ENCODE data around the gene ZBTB47. TPM values are rescaled to one million over a fixed set of nuclear protein-coding genes. Genes with fewer than 3 reads are reported as not detected.

ZBTB47 gene
- total and polyA plus RNA-seq, 10 of the 15 experiments (the other 5 are each of a cell fraction or from before 2014, with no cell fraction given): 0.04 to 3.4 (median 1.0) TPM; not detected in 1

DNA sequence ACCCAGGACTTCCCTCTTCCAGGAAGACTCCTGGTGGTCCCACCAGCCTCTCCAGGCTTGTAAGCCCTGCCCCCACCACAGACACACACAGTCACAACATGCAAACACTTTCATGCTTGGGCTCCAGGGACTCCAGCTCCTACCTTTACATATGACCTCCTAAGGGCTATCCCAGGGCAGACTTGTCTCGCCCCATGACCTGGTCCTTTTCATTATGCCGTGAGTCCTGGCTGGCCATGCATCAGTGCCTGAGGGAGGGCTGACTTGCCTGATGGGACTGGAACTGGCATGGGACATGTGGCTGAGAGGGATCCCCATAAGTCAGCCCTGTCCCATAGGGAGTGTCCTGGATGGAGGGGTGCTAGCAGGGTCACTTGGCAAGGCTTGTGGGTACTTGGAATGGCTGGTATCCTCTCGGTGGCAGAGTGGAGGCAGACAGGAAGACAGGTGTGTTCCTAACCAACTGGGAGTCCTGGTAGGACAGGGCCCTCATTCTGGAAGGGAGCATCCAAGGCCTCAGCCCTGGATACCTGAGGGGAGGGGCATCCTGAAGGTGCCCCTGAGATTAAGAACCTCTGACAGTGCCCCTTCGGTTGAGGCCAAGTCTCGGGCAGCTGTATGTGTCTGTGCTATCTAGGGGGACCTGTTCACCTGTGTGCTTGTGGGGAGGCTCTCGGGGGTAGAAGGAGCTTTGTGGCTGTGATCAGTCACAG is 49.6 kb downstream of the ZBTB47 start:
- no peaks in the 10 kb centered on the region for H3K4me1 ChIP-seq (ENCODE audit: control insufficient read depth, insufficient read depth, low read length)
- no peak overlapping the region for H3K27ac ChIP-seq (ENCODE audit: control insufficient read depth, insufficient read depth)
- H3K4me2 ChIP-seq (ENCODE audit: control insufficient read depth, insufficient read depth): no peak overlapping the region
- in situ Hi-C loops (cut with MboI) (no loop called here), intact Hi-C loops (cut with micrococcal nuclease; ENCODE audit: unreplicated experiment) (no loop called here)
- BruUV-seq (replicated peaks): no TSS peak
- CTCF ChIA-PET: no interaction called here
- WGBS (ENCODE audit: insufficient coverage, insufficient replicate concordance, low lambda C conversion rate, missing lambda C conversion rate): 43% methylated on average over 6 of the region's 6 CpGs
- no peak for FAIRE-seq
- ATAC-seq: no peak
- no peaks in the 10 kb centered on the region for H3K79me2 ChIP-seq (ENCODE audit: control insufficient read depth, insufficient read depth, low read length)
- H3K4me3 ChIP-seq: no peak overlapping the region
- H3K9me3 ChIP-seq (replicated peaks; ENCODE audit: control insufficient read depth, insufficient read depth, low read length): no peaks in the 10 kb centered on the region
- POLR2A ChIA-PET: no interaction called here
- no peak overlapping the region for H3K9ac ChIP-seq (ENCODE audit: control insufficient read depth, insufficient read depth, low read length)
- no peaks in the 10 kb centered on the region for H4K20me1 ChIP-seq (ENCODE audit: control insufficient read depth, insufficient read depth)
- no peak overlapping the region for H2AFZ ChIP-seq (ENCODE audit: control insufficient read depth, low read depth, low read length)
- no peaks in the 10 kb centered on the region for H3K27me3 ChIP-seq (replicated peaks in 1 of 2; ENCODE audit: control insufficient read depth in 2 of 2, insufficient read depth in 2 of 2, low read length in 1 of 2)
- RAD21 ChIA-PET (ENCODE audit: unreplicated experiment): no interaction called here
- DNase-seq (ENCODE audit: low read depth, low spot score): no peak
- H3K36me3 ChIP-seq (ENCODE audit: control insufficient read depth in 2 of 2, insufficient read depth in 2 of 2, low read length in 1 of 2): no peaks in the 10 kb centered on the region
- SMC1A ChIA-PET (ENCODE audit: uncharacterized antibody, unreplicated experiment): no interaction called here
- TF ChIP-seq WRNIP1 (IDR thresholded peaks at IDR 0.05; ENCODE audit: borderline replicate concordance, low read depth, low read length) (no peak), TCF12 (IDR thresholded peaks at IDR 0.05; ENCODE audit: low read depth, low read length) (no peak), POLR2AphosphoS5 (IDR thresholded peaks at IDR 0.05; ENCODE audit: low read length) (no peak), SIX5 (IDR thresholded peaks at IDR 0.05; ENCODE audit: low read depth, low read length, severe bottlenecking) (no peak), TBL1XR1 (IDR thresholded peaks at IDR 0.05; ENCODE audit: low read depth, low read length) (no peak), CREB1 (IDR thresholded peaks at IDR 0.05; ENCODE audit: low read depth) (no peak), HDAC2 (IDR thresholded peaks at IDR 0.05) (no peak), TARDBP (IDR thresholded peaks at IDR 0.05; ENCODE audit: borderline replicate concordance) (no peak), MEF2B (IDR thresholded peaks at IDR 0.05; ENCODE audit: partially characterized antibody, poor library complexity, severe bottlenecking) (no peak), STAT1 (conservative IDR thresholded peaks at IDR 0.05) (no peak), CEBPZ (IDR thresholded peaks at IDR 0.05; ENCODE audit: low read depth, low read length) (no peak), SUZ12 (IDR thresholded peaks at IDR 0.05; ENCODE audit: unreplicated experiment) (no peak)
- TF ChIP-seq, protein P1, sequence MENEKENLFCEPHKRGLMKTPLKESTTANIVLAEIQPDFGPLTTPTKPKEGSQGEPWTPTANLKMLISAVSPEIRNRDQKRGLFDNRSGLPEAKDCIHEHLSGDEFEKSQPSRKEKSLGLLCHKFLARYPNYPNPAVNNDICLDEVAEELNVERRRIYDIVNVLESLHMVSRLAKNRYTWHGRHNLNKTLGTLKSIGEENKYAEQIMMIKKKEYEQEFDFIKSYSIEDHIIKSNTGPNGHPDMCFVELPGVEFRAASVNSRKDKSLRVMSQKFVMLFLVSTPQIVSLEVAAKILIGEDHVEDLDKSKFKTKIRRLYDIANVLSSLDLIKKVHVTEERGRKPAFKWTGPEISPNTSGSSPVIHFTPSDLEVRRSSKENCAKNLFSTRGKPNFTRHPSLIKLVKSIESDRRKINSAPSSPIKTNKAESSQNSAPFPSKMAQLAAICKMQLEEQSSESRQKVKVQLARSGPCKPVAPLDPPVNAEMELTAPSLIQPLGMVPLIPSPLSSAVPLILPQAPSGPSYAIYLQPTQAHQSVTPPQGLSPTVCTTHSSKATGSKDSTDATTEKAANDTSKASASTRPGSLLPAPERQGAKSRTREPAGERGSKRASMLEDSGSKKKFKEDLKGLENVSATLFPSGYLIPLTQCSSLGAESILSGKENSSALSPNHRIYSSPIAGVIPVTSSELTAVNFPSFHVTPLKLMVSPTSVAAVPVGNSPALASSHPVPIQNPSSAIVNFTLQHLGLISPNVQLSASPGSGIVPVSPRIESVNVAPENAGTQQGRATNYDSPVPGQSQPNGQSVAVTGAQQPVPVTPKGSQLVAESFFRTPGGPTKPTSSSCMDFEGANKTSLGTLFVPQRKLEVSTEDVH (IDR thresholded peaks at IDR 0.05; ENCODE audit: low read depth, partially characterized antibody): no peak
- TF ChIP-seq, protein P2, sequence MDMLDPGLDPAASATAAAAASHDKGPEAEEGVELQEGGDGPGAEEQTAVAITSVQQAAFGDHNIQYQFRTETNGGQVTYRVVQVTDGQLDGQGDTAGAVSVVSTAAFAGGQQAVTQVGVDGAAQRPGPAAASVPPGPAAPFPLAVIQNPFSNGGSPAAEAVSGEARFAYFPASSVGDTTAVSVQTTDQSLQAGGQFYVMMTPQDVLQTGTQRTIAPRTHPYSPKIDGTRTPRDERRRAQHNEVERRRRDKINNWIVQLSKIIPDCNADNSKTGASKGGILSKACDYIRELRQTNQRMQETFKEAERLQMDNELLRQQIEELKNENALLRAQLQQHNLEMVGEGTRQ (IDR thresholded peaks at IDR 0.05; ENCODE audit: borderline replicate concordance, low read depth, low read length): no peak
- TF ChIP-seq, protein P3, sequence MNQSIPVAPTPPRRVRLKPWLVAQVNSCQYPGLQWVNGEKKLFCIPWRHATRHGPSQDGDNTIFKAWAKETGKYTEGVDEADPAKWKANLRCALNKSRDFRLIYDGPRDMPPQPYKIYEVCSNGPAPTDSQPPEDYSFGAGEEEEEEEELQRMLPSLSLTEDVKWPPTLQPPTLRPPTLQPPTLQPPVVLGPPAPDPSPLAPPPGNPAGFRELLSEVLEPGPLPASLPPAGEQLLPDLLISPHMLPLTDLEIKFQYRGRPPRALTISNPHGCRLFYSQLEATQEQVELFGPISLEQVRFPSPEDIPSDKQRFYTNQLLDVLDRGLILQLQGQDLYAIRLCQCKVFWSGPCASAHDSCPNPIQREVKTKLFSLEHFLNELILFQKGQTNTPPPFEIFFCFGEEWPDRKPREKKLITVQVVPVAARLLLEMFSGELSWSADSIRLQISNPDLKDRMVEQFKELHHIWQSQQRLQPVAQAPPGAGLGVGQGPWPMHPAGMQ (IDR thresholded peaks at IDR 0.05; ENCODE audit: borderline replicate concordance): no peak

All from GM12878 (cell line).